SH-SY5Y (cell line): ENCODE results near the gene BMP8A.

Experiments used
- GATA2 ChIP-seq: IDR thresholded peaks from 2 replicates; pipeline ENCODE4 v1.6.1; 2011; ENCODE audit warnings: mild to moderate bottlenecking, low read depth, low read length
- GATA3 ChIP-seq: IDR thresholded peaks from 2 replicates; pipeline ENCODE4 v1.6.1; 2011; ENCODE audit warnings: low read depth, mild to moderate bottlenecking, low read length, moderate library complexity

Gene BMP8A

DNA sequence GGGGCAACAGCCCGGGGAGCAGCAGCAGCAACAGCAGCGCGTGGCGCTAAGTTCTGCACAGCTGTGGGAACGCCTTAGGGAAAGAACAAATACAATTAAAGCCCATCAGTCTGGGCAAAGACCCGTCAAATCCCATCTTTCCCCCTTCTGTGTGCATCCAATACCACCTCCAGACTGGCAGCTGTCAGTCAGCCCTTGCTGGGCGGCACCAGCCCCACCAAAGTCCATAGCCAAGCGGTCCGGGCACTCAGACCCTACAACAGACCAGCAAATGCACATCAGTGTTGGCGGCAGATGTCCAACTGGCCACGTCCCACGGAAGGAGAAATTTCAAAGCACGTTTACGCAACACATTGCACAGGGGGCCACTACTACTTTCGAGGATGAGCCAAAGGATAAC is 72.2 kb downstream of the BMP8A start:
- TF ChIP-seq GATA3: no peak
- no peak for TF ChIP-seq GATA2

DNA sequence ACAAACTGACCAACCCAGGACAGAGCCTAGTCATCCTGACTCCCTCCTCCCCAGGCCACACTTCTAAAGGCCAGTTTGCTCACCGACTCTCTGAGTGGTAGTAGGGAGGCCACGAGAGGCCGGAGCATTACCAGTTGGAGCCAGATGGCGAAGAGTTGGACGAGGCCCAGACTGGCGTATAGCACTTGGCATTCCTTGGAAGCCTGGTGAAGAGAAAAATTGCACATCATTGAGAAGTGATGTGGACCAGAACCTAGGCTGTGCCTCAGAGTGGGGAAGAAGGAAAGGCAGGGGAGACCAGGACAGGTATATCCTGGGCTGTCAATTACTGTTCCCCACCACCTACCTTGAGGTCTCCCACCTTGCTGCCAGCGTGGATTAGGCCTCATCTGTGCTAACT is 72.9 kb downstream of the BMP8A start:
- TF ChIP-seq GATA3 (no peak), GATA2 (no peak)

DNA sequence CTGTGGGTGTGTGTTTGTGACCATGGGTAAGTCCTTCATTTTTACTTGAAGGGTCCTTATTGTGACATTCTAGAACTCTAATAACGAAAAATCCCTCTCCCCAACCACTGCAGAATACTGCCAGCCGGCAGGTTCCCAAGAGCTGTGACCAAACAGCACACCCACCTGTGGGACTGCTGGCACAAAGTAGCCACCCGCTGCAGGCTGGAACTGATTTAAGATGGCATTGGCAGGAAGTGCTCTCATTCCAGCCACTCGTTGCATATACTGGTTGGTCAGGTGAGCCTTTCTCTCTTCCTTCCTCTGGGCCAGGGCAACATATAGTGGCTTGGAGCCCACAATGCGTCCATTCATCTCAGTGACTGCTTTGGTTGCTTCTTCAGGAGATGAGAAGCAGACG is 73.5 kb downstream of the BMP8A start:
- TF ChIP-seq GATA2 (no peak), GATA3 (no peak)

DNA sequence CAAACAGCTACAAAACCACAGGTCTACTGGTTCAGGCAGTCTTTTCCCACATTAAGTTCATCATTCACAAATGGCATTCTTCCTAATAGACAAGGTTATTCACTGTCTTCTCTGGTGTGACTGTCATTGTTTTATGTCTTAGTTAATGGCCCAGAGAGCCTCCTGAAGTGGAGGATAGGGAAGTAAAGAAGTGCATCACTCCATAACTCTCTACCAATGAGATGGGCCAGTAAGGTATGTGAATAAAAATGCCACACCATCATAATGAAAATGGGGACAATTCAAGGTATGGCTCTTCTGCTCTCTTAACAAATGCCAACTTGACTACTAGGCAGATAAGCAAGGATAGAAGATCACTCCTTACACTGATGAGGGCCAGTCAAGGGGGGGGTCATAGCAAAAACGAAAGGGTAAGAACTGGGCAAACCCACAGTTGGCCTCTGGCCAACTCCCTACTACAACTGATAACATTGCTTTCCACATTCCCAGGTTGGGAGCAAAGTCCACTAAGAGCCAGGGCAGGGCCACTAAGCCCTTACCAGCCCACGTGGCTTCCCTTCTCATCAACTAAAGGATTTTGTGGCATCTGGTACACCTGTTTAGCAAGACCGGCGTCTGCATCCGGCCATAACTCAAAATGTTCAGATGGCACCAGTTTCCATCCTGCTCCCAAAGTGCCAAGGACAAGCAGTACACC is 75.2 kb downstream of the BMP8A start:
- TF ChIP-seq GATA2 (no peak), GATA3 (no peak)

DNA sequence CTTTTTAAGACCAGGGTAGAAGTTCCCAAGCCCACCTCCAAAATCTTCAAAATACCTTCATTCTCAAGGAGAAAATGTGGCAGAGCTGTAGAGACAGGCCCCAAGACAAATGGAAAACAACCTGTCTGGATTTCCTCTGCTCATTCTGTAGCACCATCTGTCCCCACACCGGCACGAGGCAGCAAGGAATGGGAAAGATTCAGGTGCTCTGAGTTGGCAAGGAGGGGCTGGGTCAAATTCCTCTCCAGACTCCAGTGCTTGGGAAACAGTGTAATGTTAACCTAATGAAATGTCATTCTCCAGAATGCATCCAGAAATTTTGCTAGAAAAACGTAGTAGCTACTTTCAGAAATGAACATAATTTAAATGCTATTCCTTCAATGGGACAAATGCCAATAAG is 75.9 kb downstream of the BMP8A start:
- no peak for TF ChIP-seq GATA2
- no peak for TF ChIP-seq GATA3

DNA sequence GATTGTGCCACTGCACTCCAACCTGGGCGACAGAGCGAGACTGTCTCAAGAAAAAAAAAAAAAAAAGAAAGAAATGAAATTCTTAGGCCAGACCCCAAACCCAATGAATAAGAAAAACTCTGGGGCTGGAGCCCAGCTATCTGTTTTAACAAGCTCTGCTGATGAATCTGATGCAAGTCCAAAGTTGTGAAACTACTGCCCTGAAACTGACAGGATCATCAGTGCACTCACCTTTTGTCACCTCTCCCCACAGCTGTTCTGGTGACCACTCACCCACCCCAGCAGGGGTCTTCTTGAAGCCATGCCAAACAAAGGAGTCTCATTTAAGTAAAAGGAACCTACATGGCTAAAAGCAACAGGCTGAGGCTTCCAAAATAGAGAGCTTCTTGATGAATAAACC is 76.8 kb downstream of the BMP8A start:
- TF ChIP-seq GATA3 (no peak), GATA2 (no peak)

DNA sequence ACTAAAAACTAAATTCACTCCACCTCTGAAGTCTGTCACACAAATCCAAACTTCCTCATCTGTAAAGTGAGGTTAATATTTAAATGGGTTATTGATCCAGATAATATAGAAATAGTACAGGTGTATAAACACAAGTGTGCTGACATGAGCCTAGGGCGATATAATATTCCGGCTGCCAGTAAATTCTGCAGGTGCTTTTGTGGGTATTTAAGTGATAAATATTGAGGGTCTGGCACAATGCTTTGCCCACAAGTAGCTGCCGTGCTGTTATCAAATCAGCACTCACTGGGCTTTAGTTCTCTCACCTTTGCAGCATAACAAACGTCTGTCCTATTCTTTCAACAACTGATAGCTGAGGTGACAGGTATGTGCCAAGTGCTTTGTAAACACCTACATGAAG is 77.6 kb downstream of the BMP8A start:
- TF ChIP-seq GATA3: no peak
- TF ChIP-seq GATA2: no peak

DNA sequence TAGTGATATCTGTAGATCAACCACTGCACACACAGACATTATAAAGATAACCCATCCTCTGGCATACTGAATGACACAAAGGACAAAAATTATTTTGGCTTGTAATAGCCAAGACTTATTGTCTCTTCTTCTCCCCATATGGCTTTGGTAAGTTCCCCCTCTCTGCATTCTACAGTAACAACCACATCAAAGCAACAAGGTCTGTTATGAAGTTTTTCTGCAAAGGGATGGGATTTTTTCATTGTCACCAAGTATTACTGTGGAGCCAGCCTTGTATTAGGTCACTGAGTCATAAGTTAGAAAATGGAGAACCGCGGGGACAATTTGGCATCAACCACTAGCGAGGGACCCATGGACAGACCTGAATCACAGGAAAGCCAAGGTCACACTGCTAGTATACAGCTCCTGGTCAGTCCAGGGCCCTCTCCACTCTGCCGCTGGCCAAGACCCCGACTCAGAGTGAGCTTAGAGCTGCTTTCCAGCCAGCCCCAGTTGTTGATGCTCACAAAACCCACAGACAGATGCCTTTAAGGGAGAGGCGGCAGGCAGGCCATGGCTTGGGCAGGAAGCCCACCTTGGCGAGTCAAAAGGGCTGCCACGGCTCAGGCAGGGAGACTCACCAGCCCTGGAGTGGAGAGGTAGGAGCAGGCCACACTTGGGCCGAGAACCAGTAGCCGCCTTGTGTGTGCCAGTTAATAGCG is 79.2 kb downstream of the BMP8A start:
- no peak for TF ChIP-seq GATA3
- no peak for TF ChIP-seq GATA2

DNA sequence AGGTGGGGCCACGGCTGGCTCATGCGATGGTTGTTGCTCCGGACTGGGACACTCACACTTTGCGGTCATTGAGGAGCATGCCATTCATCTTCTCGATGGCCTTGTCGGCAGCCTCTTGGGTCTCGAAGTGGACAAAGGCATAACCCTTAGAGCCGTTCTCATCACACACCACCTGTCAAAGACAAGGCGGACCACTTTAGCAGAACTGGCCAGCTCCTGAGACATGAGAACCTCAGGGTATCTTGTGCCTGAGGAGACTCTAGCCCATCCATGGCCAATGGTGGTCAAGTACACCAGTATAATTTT is 79.7 kb downstream of the BMP8A start:
- TF ChIP-seq GATA2: no peak
- no peak for TF ChIP-seq GATA3

DNA sequence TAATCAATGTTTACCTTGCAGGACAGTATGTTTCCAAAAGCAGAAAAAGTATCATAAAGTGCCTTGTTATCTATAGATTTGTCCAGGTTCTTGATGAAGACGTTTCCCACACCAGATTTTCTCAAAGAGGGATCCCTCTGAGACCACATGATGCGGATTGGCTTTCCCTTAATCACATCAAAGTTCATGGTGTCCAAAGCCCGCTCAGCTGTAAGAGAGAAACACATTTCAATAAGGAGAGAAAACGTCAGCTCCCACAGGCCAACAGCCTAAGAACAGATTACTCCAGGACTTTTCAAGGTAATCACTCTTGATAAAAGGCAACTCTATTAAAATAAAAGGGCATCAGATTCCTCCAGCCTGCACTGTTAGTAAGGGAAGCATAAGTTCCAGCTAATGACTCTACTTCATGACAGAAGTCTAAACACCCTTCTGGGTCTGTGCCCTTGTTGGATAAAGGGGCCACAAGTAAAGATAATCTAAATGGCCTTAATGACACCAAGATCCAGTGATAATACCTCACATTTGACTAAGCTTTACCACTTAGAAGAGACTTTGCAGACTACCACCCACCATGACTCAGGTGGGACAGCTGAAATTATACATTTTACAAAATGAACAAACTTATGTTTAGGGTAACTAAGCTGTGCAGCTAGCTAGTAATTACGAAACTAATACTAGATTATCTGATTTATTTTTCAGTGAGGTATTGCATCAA is 81.1 kb downstream of the BMP8A start:
- TF ChIP-seq GATA3: no peak
- TF ChIP-seq GATA2: no peak

DNA sequence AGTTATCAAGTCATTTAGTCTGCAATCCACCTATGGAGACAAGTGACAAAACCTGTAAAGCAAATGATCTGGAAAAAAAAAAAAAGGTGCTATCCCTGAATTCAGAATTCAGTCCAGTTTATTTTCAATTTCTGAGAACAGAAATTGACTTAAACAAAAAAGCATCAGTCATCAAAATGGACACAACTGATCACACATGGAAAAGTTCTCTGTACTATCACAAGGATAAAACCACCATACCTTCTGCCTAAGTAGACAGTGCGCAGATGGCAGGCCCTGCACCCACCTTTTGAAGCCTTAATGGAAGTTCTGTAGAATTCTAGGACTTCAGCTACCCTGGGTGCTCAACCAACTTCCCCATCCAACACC is 81.6 kb downstream of the BMP8A start:
- TF ChIP-seq GATA2: no peak
- TF ChIP-seq GATA3: no peak

DNA sequence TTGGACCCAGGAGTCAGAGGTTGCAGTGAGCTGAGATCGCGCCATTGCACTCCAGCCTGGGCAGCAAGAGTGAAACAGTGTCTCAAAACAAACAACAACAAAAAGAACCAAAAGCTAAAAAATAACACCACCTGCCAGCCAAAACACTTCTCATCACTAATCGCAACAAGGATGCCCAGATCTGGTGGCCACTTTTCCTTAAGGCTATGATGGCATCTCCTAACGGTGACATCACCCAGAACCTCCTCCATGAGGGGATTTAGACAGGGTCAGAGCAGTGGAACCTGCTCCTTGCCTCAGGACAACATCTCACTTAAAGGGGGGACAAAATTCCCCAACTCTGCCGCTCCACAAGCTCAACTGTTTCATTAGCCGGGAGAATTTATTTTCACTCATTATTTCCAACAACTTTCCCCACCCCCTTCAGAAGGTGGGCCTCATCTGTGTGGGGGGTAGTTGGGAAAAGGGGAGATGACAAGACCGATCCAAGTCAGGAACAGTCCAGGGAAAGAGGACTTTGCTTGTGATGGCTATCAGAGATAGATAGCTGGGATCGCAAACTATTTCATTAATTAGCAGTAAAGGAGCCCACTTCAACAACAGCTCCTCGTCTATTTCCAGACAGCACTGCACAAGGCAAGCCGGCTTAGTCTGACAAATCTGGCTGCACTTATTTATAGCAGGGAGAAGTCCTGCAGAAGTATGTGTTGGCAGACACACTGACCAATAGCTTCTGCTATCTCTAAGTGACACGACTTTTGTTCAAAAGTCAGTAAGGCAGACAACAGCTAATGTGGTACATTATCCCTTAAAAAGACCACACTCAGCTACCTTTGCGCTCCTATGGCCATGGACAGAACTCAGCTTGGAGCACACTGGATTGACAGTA is 82.5 kb downstream of the BMP8A start:
- TF ChIP-seq GATA3: no peak

DNA sequence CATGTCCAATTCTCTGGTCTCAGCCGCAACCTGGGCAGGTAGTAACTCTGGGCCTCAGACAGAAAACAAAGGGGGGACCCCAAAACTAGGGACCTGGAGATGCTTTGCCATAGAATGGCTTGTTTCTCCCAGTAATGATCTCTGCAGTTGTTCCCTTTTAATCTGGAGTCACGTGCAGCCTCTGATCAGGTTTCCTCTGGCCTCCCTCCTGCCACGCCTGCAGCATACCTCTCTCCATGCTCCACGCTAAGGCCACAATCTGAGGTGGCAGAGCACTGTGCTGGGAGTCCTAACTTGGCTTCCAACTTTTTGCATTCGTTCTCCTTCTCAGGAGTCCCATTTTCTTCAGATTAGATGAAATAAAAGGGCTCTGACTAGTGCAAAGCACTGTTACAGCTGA is 83.2 kb downstream of the BMP8A start:
- TF ChIP-seq GATA2: no peak
- no peak for TF ChIP-seq GATA3
